D721Med (cell line): ENCODE measurements around the gene SH2B3.

ENCODE experiments used
- DNase-seq: peaks from one replicate; pipeline ENCODE4 v3.0.0; 2011; ENCODE audit warnings: low spot score; ENCODE audit not compliant: insufficient read length
- FAIRE-seq: peaks from 2 replicates; lab custom pipeline; 2011; peaks lifted over from hg19 to GRCh38; lab: Jason Lieb, UNC
- TF ChIP-seq, protein P1 (sequence below): IDR thresholded peaks from 2 replicates; pipeline ENCODE4 v1.5.1; 2012; ENCODE audit warnings: mild to moderate bottlenecking, control low read depth; ENCODE audit not compliant: insufficient read depth; ENCODE audit errors: missing control alignments

The SH2B3 gene

GRCh38 chr12:111441107-111441928 is 35.6 kb downstream of the SH2B3 start:
- DNase-seq = no peak
- TF ChIP-seq, protein P1, sequence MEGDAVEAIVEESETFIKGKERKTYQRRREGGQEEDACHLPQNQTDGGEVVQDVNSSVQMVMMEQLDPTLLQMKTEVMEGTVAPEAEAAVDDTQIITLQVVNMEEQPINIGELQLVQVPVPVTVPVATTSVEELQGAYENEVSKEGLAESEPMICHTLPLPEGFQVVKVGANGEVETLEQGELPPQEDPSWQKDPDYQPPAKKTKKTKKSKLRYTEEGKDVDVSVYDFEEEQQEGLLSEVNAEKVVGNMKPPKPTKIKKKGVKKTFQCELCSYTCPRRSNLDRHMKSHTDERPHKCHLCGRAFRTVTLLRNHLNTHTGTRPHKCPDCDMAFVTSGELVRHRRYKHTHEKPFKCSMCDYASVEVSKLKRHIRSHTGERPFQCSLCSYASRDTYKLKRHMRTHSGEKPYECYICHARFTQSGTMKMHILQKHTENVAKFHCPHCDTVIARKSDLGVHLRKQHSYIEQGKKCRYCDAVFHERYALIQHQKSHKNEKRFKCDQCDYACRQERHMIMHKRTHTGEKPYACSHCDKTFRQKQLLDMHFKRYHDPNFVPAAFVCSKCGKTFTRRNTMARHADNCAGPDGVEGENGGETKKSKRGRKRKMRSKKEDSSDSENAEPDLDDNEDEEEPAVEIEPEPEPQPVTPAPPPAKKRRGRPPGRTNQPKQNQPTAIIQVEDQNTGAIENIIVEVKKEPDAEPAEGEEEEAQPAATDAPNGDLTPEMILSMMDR = no peak
- FAIRE-seq = no peak

DNA sequence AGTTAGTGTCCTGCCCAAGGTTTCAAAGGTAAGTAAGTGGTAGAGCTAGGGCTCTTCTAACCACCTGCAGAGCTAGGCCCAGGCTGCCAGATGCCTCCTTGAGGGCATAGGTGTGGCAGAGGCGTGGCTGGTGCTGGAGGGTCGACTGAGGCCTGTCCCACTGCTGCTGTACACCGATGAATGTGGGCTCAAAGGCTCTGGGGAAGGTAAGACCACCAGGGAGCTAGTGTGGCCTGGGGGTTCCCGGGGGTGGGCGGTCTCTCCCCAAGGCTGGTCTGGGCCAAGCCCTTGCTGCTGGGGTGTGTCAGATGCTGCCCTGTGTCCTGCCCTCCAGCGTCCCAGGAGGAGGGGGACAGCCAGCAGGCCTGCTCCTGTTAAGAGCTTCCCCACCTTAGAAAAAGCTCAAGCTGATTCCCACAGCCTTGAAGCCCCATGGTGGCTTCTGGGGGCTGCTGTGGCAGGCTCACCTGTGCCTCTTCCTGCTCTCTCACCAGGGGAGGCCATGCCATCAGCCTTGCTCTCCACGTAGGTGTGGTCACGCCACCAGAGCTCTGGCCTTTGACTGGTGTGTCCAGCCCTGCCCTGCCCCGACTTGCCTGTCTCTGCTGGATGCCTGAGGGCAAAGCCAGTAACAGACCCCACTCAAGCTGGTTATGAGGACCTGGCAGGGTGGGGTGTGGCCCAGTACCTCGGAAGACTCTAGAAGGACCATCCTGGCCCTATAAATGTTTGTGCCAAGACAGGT is 36.8 kb downstream of the SH2B3 start:
- TF ChIP-seq, protein P1 = no peak
- FAIRE-seq = no peak
- DNase-seq = no peak

GRCh38 chr12:111443086-111443485 is 37.4 kb downstream of the SH2B3 start:
- FAIRE-seq (no peak), DNase-seq (no peak)
- TF ChIP-seq, protein P1 = no peak

- TF ChIP-seq, protein P1 = no peak
- no peak for FAIRE-seq
- no peak for DNase-seq
These were observed 37.9 kb downstream of the SH2B3 start for GRCh38 chr12:111443586-111443985.

- DNase-seq (no peak), FAIRE-seq (no peak)
- TF ChIP-seq, protein P1 = no peak
These were observed 38.7 kb downstream of the SH2B3 start for GRCh38 chr12:111444314-111444924.

GRCh38 chr12:111444925-111445725 is 39.4 kb downstream of the SH2B3 start:
- no peak for FAIRE-seq
- DNase-seq = no peak
- TF ChIP-seq, protein P1 = no peak
